ENCODE data around the gene C3orf18.
"Not testable (repeated sequence)": the region's sequence is repeated elsewhere in the genome, so short reads cannot be mapped to it uniquely, and the experiment has no call there.

Gene C3orf18

DNA sequence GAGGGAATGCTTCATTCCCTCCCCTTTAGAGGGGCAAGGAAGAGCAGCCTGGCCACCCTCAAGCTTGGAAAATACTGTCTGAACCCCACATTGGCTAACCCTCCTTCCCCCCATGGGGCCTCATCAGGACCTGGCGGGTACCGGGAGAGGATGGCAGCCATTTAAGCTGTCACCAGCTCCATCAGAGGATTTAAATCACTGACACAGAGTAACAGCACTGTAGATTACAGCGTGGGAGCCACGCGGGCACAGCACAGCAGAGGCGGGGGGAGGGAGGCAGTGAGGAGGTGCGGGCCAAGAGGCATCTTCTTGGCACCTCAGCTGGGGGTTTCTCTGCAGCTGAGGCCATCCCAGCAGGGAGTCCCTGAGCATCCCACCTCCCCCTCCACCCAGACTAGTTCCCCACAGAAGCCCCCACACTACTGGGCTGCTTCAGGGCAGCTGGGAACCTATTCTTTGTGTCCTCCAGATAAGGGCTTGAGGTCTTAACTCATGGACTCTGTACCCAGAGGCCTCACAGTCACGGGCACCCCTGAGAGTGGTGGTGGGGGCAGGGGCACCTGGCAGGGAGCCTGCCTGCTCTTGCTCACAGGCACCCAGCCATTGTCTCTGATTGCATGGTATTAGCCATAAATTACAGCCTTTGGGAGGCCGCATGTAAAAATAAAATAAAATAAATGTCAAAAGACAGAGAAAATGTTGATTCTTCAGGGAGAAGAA is 42.2 kb downstream of the C3orf18 start:
- DNase-seq: peak in 30 of 56 donors; percentile 7 to 78 (median 38)

GRCh38 chr3:50524746-50525145 is 42.8 kb downstream of the C3orf18 start:
- DNase-seq: peak in 1 of 56 donors; percentile 39

- DNase-seq: no peak
Measured at GRCh38 chr3:50523279-50523811, 44.2 kb downstream of the C3orf18 start.

GRCh38 chr3:50521572-50521971 is 46.0 kb downstream of the C3orf18 start:
- DNase-seq: no peak

DNA sequence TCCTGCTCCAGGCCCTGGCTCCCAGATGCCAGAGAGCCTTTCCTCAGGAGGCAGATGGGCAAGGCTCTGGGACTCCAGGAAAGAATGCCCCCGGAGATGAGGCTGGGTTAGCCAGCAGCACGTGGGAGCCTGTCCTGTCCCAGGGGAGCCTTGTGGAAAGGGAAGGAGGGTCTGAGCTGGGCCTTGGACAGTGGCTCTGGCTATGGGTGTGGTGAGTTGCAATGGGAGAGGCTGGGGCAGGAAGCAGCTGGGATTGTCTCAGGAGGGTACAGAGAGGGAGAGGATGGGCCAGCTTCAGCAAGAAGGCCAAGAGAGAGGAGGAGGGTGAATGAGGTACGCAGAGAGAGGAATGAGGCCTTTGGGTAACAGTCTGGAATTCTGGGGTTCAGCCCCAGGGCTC is 46.7 kb downstream of the C3orf18 start:
- no peak for DNase-seq

DNA sequence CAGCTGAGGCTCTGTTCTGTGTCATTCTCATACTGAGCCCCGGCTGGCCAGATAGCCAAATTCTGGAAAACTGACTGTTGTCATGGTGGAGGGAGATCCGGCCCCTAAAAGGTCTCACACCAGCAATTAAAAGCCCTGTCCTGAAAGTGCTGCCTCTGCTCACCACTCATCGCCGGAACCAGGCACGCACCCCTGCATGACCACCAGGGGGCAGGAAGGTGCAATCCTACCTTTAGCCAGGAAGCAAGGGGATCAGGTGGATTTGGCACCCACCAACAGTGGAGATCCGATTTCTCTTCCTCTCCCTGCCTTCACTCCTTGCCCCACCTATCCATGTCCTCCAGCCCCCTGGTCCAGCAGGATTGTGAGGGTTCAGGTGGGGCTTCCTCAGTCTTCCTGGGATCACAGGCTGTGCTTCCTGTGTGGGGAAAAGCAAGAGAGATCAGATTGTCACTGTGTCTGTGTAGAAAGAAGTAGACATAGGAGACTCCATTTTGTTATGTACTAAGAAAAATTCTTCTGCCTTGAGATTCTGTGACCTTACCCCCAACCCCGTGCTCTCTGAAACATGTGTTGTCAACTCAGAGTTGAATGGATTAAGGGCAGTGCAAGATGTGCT is 48.0 kb downstream of the C3orf18 start:
- peak in 36 of 56 donors; percentile 9 to 81 (median 36) for DNase-seq

- no peak for DNase-seq
Measured at GRCh38 chr3:50518436-50518835, 49.1 kb downstream of the C3orf18 start.

- DNase-seq: no peak
Measured at GRCh38 chr3:50517721-50518206, 49.8 kb downstream of the C3orf18 start.

GRCh38 chr3:50516440-50516871 is 51.1 kb downstream of the C3orf18 start:
- no peak for DNase-seq

DNA sequence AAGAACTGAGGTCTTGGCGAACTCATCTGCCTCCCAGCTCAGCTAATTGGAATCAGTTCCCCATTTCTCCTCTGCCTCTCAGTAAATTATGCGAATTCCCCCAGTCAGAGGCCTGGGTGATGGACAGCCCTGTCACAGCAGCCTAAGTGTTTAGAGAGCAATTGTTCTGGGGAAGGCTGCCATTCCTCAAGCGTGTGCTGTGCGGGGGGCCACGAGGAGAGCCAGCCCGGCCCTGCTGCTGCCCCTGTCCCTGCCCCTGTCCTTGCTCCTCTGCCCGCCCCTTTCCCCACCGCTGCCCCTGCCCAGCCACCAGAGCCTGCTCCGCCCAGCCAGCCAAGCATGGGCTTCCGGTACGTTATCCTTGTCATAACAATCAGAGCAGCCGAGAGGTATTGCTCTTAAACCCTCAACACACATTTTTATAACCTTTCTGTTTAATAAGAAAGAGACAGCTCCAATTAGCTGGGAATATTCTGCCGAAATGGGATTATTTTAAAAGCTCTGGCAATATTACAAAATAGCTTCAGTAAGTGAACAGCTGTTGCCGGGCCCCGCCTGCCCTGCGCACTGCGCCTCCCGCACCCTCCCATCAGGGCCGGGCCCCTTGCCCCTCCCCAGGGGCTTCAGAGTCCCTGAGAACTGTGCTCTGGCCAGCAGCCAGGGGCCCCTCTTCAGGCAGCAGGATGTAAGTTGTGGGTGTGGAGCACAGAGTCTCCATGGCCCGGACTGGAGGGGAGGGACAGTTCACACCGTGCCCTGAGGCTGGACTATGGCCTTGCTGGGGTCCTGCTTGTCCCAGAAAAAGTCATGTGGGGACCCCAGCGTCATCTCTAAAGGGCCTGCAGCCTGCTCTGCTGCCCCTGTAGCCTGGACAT is 51.7 kb downstream of the C3orf18 start:
- DNase-seq: peak in 6 of 56 donors; percentile 16 to 39 (median 32)

- DNase-seq: not testable (repeated sequence)
Measured at GRCh38 chr3:50512908-50513307, 54.6 kb downstream of the C3orf18 start.

DNA sequence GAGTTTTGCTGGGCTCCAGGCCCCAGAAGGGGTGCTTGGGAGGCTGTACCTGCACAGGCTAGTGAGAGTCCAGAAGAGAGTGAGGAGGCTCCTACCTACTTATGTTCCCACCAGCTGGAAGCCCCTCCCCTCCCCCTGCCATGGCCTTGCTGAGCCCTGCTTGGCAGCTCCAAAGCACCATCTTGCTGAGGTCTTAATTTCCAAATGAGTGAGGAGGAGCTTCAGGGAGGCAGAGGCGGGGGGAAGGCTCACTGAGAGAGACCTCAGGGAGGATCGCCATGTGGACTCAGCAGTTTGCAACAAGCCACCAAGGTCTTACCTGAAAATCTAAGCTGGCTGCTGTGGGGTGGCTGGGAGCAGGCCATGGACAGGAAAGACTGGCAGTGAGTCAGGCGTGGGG is 55.4 kb downstream of the C3orf18 start:
- no peak for DNase-seq

DNA sequence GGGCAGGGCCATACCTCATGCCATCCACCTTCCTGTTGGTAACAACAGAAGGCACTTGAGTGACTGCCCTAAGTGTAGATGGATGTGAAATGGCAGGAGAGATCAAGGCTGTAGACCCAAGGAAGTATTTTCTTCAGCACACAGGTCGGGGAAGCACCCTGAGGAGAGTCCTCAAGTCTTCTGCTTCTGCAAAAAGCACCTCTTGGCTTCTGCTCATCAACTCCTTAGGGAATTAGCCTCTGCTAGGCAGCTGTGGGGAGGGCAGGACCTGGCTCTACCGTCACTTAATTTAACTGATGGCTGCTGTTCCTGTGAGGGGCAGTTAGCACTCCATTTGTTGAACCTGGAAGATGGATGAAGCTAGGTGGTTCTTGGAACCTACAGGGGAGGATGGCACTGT is 57.2 kb downstream of the C3orf18 start:
- no peak for DNase-seq

DNA sequence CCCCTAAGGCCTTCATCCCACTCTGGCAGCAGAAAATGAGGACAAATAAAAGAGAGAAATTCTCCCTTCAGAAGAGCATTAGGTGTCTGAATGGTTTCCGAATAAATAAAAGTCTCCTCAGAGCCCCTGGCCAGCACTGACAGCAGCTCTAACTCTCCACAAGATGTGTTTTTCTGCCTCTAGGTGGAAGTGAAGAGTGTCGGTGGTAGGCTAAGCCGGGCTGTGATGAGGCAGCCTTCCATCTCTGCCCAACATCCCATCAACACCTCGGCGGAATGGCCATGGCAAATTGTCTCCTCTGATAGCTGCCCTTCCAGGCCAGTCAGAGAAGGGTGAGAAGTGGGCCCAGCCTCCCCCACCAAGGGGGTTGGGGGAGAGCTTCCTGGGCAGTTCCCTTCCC is 57.8 kb downstream of the C3orf18 start:
- no peak for DNase-seq

- no peak for DNase-seq
Measured at GRCh38 chr3:50508821-50509220, 58.7 kb downstream of the C3orf18 start.

All from nucleus accumbens (tissue), 56 donors.